B cell (primary cell): ENCODE results near the gene KIFBP. TPM values are rescaled to one million over a fixed set of nuclear protein-coding genes. Genes with fewer than 3 reads are reported as not detected.

Experiments
- ATAC-seq: fragments of 200-7000 bp; cut with Tn5 transposase; one replicate; pipeline ENCODE4 v1.10.0; 2021; ENCODE audit warnings: low read depth, mild to moderate bottlenecking, moderate number of reproducible peaks, moderate library complexity
- CTCF ChIA-PET: fragments of 350-600 bp; sonication (Branson Sonifier 250); formaldehyde crosslinking; loops from one replicate; lab custom pipeline; 2021; ENCODE audit warnings: antibody characterized with exemption, inconsistent platforms; lab: Charles Lee
- POLR2A ChIA-PET: fragments of 350-600 bp; sonication (Branson Sonifier 250); formaldehyde crosslinking; loops from one replicate; lab custom pipeline; 2021; ENCODE audit warnings: antibody characterized with exemption; lab: Charles Lee
- DNase-seq: peaks from one replicate; pipeline ENCODE4 v3.0.0; 2013
- H2AFZ ChIP-seq: 2 replicates; pipeline ENCODE4 v1.6.1; 2012; ENCODE audit warnings: mild to moderate bottlenecking, low read depth, low read length; ENCODE audit not compliant: insufficient read depth, poor library complexity, severe bottlenecking
- H3K27ac ChIP-seq, 2 donors: 1 replicate in 1 of 2; 2 replicates in 1 of 2; pipeline ENCODE4 v1.5.1; 2012 to 2013; ENCODE audit warnings: low read length in 2 of 2, mild to moderate bottlenecking in 2 of 2, moderate library complexity in 1 of 2
- H3K27me3 ChIP-seq, 4 experiments: fragments of 200-600 bp in 1 of 4; sonication (generic) in 1 of 4; replicated peaks in 1 of 4; 1 replicate in 2 of 4; 2 replicates in 2 of 4; pipeline versions ENCODE4 v1.6.1 to v1.7.0; 2013 to 2016; ENCODE audit warnings: low read length in 3 of 4, mild to moderate bottlenecking in 2 of 4, mixed read lengths in 1 of 4, moderate library complexity in 1 of 4; ENCODE audit not compliant: insufficient read depth in 4 of 4, control insufficient read depth in 3 of 4; ENCODE audit errors: control extremely low read depth in 1 of 4
- H3K36me3 ChIP-seq, 2 experiments: replicated peaks in 1 of 2; 1 replicate in 1 of 2; 2 replicates in 1 of 2; pipeline versions ENCODE4 v1.6.1 to v1.7.1; 2013; ENCODE audit warnings: low read length in 1 of 2; ENCODE audit not compliant: insufficient read depth in 2 of 2, control insufficient read depth in 1 of 2; ENCODE audit errors: control extremely low read depth in 1 of 2, extremely low read depth in 1 of 2
- H3K4me1 ChIP-seq, 2 donors: fragments of 200-600 bp in 1 of 2; sonication (generic) in 1 of 2; 1 replicate in 1 of 2; 2 replicates in 1 of 2; pipeline versions ENCODE4 v1.5.1 to v1.6.1; 2013 to 2017; ENCODE audit warnings: low read length in 2 of 2; ENCODE audit not compliant: control insufficient read depth in 2 of 2, insufficient read depth in 2 of 2
- H3K4me2 ChIP-seq: replicated peaks from 2 replicates; pipeline ENCODE3; 2012; ENCODE audit warnings: mild to moderate bottlenecking, low read depth, low read length; ENCODE audit not compliant: poor library complexity, severe bottlenecking
- H3K4me3 ChIP-seq, 5 experiments: fragments of 200-600 bp in 1 of 5; sonication (generic) in 1 of 5; 1 replicate in 3 of 5; 2 replicates in 2 of 5; pipeline versions ENCODE4 v1.5.1 to v1.7.0; 2011 to 2016; ENCODE audit warnings: low read length in 4 of 5, mild to moderate bottlenecking in 4 of 5, low read depth in 2 of 5, control low read depth in 1 of 5, moderate library complexity in 1 of 5; ENCODE audit not compliant: insufficient read depth in 1 of 5; ENCODE audit errors: control extremely low read depth in 1 of 5, extremely low read depth in 1 of 5
- H3K79me2 ChIP-seq: fragments of 200-600 bp; sonication (generic); one replicate; pipeline ENCODE4 v1.6.0; 2016; ENCODE audit warnings: low read length; ENCODE audit not compliant: control insufficient read depth, insufficient read depth
- H3K9ac ChIP-seq: fragments of 200-600 bp; sonication (generic); 2 replicates; pipeline ENCODE4 v1.6.1; 2017; ENCODE audit warnings: mild to moderate bottlenecking, low read length, moderate library complexity
- H3K9me3 ChIP-seq, 3 donors: one replicate each; pipeline versions ENCODE4 v1.6.1 to v1.7.1; 2013; ENCODE audit warnings: low read length in 2 of 3; ENCODE audit not compliant: control insufficient read depth in 2 of 3, insufficient read depth in 1 of 3; ENCODE audit errors: control extremely low read depth in 1 of 3
- H4K20me1 ChIP-seq: 2 replicates; pipeline ENCODE4 v1.6.0; 2012; ENCODE audit warnings: mild to moderate bottlenecking, low read length; ENCODE audit not compliant: insufficient read depth, control insufficient read depth, poor library complexity, severe bottlenecking
- H3K27ac Mint-ChIP-seq: one replicate; pipeline ENCODE4 v1.8.0; 2021; ENCODE audit warnings: mixed read lengths
- H3K27me3 Mint-ChIP-seq: one replicate; pipeline ENCODE4 v1.8.0; 2021; ENCODE audit warnings: mixed read lengths
- H3K4me1 Mint-ChIP-seq: one replicate; pipeline ENCODE4 v1.8.0; 2021; ENCODE audit warnings: mixed read lengths
- H3K4me3 Mint-ChIP-seq: one replicate; pipeline ENCODE4 v1.8.0; 2021; ENCODE audit warnings: mixed read lengths
- H3K9me3 Mint-ChIP-seq: one replicate; pipeline ENCODE4 v1.8.0; 2022; ENCODE audit warnings: mixed read lengths; ENCODE audit not compliant: insufficient read depth
- CTCF ChIP-seq: fragments of 200-600 bp; IDR thresholded peaks from one replicate; pipeline ENCODE4 v1.8.0; 2022; ENCODE audit warnings: antibody characterized with exemption, mild to moderate bottlenecking
- EZH2 ChIP-seq: IDR thresholded peaks from 2 replicates; pipeline ENCODE4 v1.6.1; 2012; ENCODE audit warnings: borderline replicate concordance, low read depth, mild to moderate bottlenecking, moderate library complexity, low read length; ENCODE audit not compliant: insufficient read depth, poor library complexity, severe bottlenecking
- WGBS: methylation state at CpG from one replicate; pipeline ENCODE4 v1.1.5; 2013; ENCODE audit warnings: missing lambda C conversion rate; ENCODE audit not compliant: insufficient coverage; 5-methylcytosine and 5-hydroxymethylcytosine counted together
- intact Hi-C: fragments of 100-400 bp; cut with micrococcal nuclease; formaldehyde crosslinking; loops from one replicate; pipeline ENCODE4 v1.10.0; 2022
- polyA plus RNA-seq: library from polyadenylated mRNA; depleted of rRNA; stranded (reverse); fragments of >200 nt; gene quantifications from 2 replicates; pipeline ENCODE4 v1.2.3, GENCODE V29; 2012
- total RNA-seq, 2 donors: library from RNA; stranded (reverse); fragments of 120-200 nt in 1 of 2; gene quantifications; 1 replicate in 1 of 2; 2 replicates in 1 of 2; pipeline versions ENCODE4 v1.2.3 to v1.2.4, GENCODE V29; 2013 to 2022

The KIFBP gene
- total and polyA plus RNA-seq, 2 donors (not counting 1 experiment from before 2014, with no cell fraction given), result 5.2 to 13.5 TPM

DNA sequence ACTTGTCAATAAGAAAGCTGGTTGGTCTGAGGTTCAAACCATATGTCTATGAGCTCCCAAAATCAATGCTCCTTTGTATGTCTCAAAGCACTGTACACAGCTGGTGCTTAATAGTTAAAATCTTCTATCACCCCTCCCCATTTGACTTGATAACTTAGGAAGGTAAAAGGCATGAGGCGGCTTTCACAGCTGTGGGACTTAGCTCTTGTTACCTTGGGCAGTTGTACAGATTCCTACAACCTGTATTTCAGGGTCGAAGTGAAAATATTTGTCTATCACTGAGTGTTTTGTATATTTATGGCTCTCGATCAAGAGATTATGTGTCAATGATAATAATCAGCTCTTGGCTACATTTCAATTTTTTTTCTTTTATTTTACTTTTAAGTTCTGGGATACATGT lies 992 bp upstream of the KIFBP start:
- intact Hi-C loops, result loop anchor here (1.0 to 5.0 kb wide), 5 partner anchors 31 to 420 kb away; partner anchors contain the start of genes DDX21, DDX50 and VPS26A
- Histone ChIP-seq H3K27me3 (no peaks in the 10 kb centered on the region), H3K4me2 (peak overlapping the region; percentile 75), H3K36me3 (peaks cover 4 to 22% of the 10 kb centered on the region in 2 experiments), H4K20me1 (peaks cover 7% of the 10 kb centered on the region), H3K9me3 (no peaks in the 10 kb centered on the region), H2AFZ (no peak overlapping the region), H3K9ac (peak overlapping the region; percentile 71), H3K4me1 (peaks cover 18 to 20% of the 10 kb centered on the region in 2 donors), H3K4me3 (no peak overlapping the region), H3K79me2 (peaks cover 25% of the 10 kb centered on the region), H3K27ac (no peak overlapping the region)
- no peak for TF ChIP-seq EZH2
- TF ChIP-seq CTCF, result no peak
- no CpG with 5 or more reads among the region's 3 CpGs for WGBS
- Mint-ChIP-seq H3K27ac (no peak overlapping the region), H3K4me1 (peaks cover 33% of the 10 kb centered on the region), H3K4me3 (peak overlapping the region; percentile 95), H3K27me3 (no peaks in the 10 kb centered on the region), H3K9me3 (no peaks in the 10 kb centered on the region)
- POLR2A ChIA-PET, result interaction anchor here (0.6 kb wide), 1 partner anchor 656 kb away, joined by 3 read pairs; the partner anchor contains the start of gene HNRNPH3
- CTCF ChIA-PET, result interaction anchor here (0.6 to 2.8 kb wide), 5 partner anchors 10 to 106 kb away, joined by 3 to 17 read pairs (median 6); partner anchors contain the start of gene DDX21
- ATAC-seq (no peak), DNase-seq (no peak)

- ATAC-seq (no peak), DNase-seq (no peak)
- Histone ChIP-seq H3K4me2 (peak overlapping the region; percentile 75), H3K27ac (peak overlapping the region in 1 of 2 donors; percentile 59), H4K20me1 (peaks cover 11% of the 10 kb centered on the region), H3K79me2 (peaks cover 34% of the 10 kb centered on the region), H3K9me3 (no peaks in the 10 kb centered on the region), H3K36me3 (peaks cover 0 to 6% of the 10 kb centered on the region in 2 experiments), H3K9ac (peak overlapping the region; percentile 71), H3K4me3 (peak overlapping the region; percentile 67 to 90 (median 79)), H3K4me1 (peaks cover 18 to 20% of the 10 kb centered on the region in 2 donors), H2AFZ (peak overlapping the region; percentile 91), H3K27me3 (no peaks in the 10 kb centered on the region)
- Mint-ChIP-seq H3K27ac (peak overlapping the region; percentile 91), H3K9me3 (no peaks in the 10 kb centered on the region), H3K27me3 (no peaks in the 10 kb centered on the region), H3K4me1 (peaks cover 41% of the 10 kb centered on the region), H3K4me3 (peak overlapping the region; percentile 95)
- intact Hi-C loops, result loop anchor here (5.0 kb wide), 1 partner anchor 418 kb away; no protein-coding TSS in a partner anchor
- TF ChIP-seq CTCF, result no peak
- TF ChIP-seq EZH2, result no peak
- ChIA-PET CTCF (interaction anchor here (0.6 to 1.9 kb wide), 4 partner anchors 11 to 105 kb away, joined by 3 to 7 read pairs (median 4); no protein-coding TSS in a partner anchor), POLR2A (interaction anchor here (1.2 to 1.3 kb wide), 2 partner anchors 9 to 33 kb away, joined by 3 to 4 read pairs; partner anchors contain the start of gene DDX21)
- 30% methylated on average over 20 of the region's 22 CpGs for WGBS
Measured at GRCh38 chr10:68989317-68989990, 851 bp downstream of the KIFBP start.
